Caco-2 (cell line): ENCODE measurements around the gene GPALPP1. TPM values are rescaled to one million over a fixed set of nuclear protein-coding genes. Genes with fewer than 3 reads are reported as not detected.

ENCODE experiments used
- BruUV-seq: library from RNA; stranded (reverse); fragments of 400-500 nt; replicated peaks from 2 replicates; lab custom pipeline; 2021; lab: Mats Ljungman, UMichigan
- CTCF ChIA-PET: fragments of 300-600 bp; sonication (Branson Sonifier 250); formaldehyde crosslinking; loops from one replicate; lab custom pipeline; 2022; ENCODE audit warnings: antibody characterized with exemption; lab: Charles Lee
- POLR2A ChIA-PET: fragments of 300-600 bp; sonication (Branson Sonifier 250); formaldehyde crosslinking; loops from one replicate; lab custom pipeline; 2022; ENCODE audit warnings: antibody characterized with exemption; lab: Charles Lee
- DNase-seq, 2 experiments: peaks; one replicate each; pipeline versions ENCODE4 v3.0.0 to v3.0.0-alpha.2; 2020 to 2022
- H3K27me3 ChIP-seq: replicated peaks from 2 replicates; pipeline ENCODE4 v1.6.0; 2011; ENCODE audit warnings: low read length; ENCODE audit not compliant: control insufficient read depth, insufficient read depth
- H3K36me3 ChIP-seq: 2 replicates; pipeline ENCODE4 v1.5.1; 2011; ENCODE audit warnings: low read length; ENCODE audit not compliant: control insufficient read depth, insufficient read depth
- H3K4me1 ChIP-seq: fragments of 250-450 bp; sonication (Bioruptor Pico); 2 replicates; pipeline ENCODE4 v1.5.1; 2020; ENCODE audit warnings: mild to moderate bottlenecking
- H3K4me3 ChIP-seq: 2 replicates; pipeline ENCODE4 v1.5.1; 2011; ENCODE audit warnings: low read depth, mild to moderate bottlenecking, control low read depth, low read length
- H3K9me3 ChIP-seq: fragments of 250-450 bp; sonication (Bioruptor Pico); 2 replicates; pipeline ENCODE4 v1.5.1; 2020; ENCODE audit warnings: mild to moderate bottlenecking, moderate library complexity
- H3K27ac Mint-ChIP-seq: one replicate; pipeline ENCODE4 v1.8.0; 2022; ENCODE audit warnings: mixed read lengths; ENCODE audit not compliant: unreplicated experiment
- H3K27me3 Mint-ChIP-seq: one replicate; pipeline ENCODE4 v1.8.0; 2022; ENCODE audit warnings: mixed read lengths; ENCODE audit not compliant: insufficient read depth, unreplicated experiment
- H3K36me3 Mint-ChIP-seq: one replicate; pipeline ENCODE4 v1.8.0; 2022; ENCODE audit warnings: mild to moderate bottlenecking, mixed read lengths; ENCODE audit not compliant: insufficient read depth, unreplicated experiment
- H3K4me1 Mint-ChIP-seq: one replicate; pipeline ENCODE4 v1.8.0; 2022; ENCODE audit warnings: low read depth, mixed read lengths; ENCODE audit not compliant: unreplicated experiment
- H3K4me3 Mint-ChIP-seq: one replicate; pipeline ENCODE4 v1.8.0; 2022; ENCODE audit warnings: mild to moderate bottlenecking, moderate library complexity, mixed read lengths; ENCODE audit not compliant: unreplicated experiment
- H3K9me3 Mint-ChIP-seq: one replicate; pipeline ENCODE4 v1.8.0; 2022; ENCODE audit warnings: mixed read lengths; ENCODE audit not compliant: unreplicated experiment
- CTCF ChIP-seq, 2 experiments: fragments of 200-600 bp in 1 of 2; IDR thresholded peaks; 1 replicate in 1 of 2; 2 replicates in 1 of 2; pipeline versions ENCODE4 v1.5.1 to v1.8.0; 2011 to 2022; ENCODE audit warnings: antibody characterized with exemption in 1 of 2, control low read depth in 1 of 2, inconsistent platforms in 1 of 2, low read depth in 1 of 2, low read length in 1 of 2, mild to moderate bottlenecking in 1 of 2, moderate library complexity in 1 of 2; ENCODE audit not compliant: insufficient read depth in 1 of 2, severe bottlenecking in 1 of 2, unreplicated experiment in 1 of 2
- intact Hi-C: fragments of 100-400 bp; cut with micrococcal nuclease; formaldehyde crosslinking; loops from one replicate; pipeline ENCODE4 v1.10.0; 2022; ENCODE audit not compliant: unreplicated experiment
- total RNA-seq: library from RNA; stranded (reverse); gene quantifications from 2 replicates; pipeline ENCODE4 v1.2.3, GENCODE V29; 2022

The GPALPP1 gene
- total RNA-seq, 1 experiment from 2014 or later, result 36.2 TPM

- ChIA-PET POLR2A (interaction anchor here (0.6 kb wide), 1 partner anchor 335 kb away, joined by 3 read pairs; no protein-coding TSS in a partner anchor), CTCF (interaction anchor here (0.6 to 1.5 kb wide), 2 partner anchors 54 to 490 kb away, joined by 3 to 6 read pairs; no protein-coding TSS in a partner anchor)
- Mint-ChIP-seq H3K4me1 (peaks cover 4% of the 10 kb centered on the region), H3K9me3 (no peaks in the 10 kb centered on the region), H3K27me3 (no peaks in the 10 kb centered on the region), H3K36me3 (peaks cover 24% of the 10 kb centered on the region), H3K27ac (no peak overlapping the region), H3K4me3 (no peak overlapping the region)
- H3K4me3 ChIP-seq, result no peak overlapping the region
- peak; percentile 36 to 58 for TF ChIP-seq CTCF (IDR thresholded peaks at IDR 0.05; ENCODE audit: insufficient read depth in 1 of 2, low read depth in 1 of 2, low read length in 1 of 2, severe bottlenecking in 1 of 2, unreplicated experiment in 1 of 2)
- H3K9me3 ChIP-seq, result no peaks in the 10 kb centered on the region
- BruUV-seq, result no TSS peak
- peak in 1 of 2 experiments; percentile 15 for DNase-seq
- intact Hi-C loops, result loop anchor here (1.0 to 10.0 kb wide), 4 partner anchors 16 to 398 kb away; partner anchors contain the start of genes GPALPP1, NUFIP1 and TSC22D1
- H3K36me3 ChIP-seq, result peaks cover 3% of the 10 kb centered on the region; the same call in 1 of the 2 replicates
- H3K4me1 ChIP-seq, result peaks cover 14% of the 10 kb centered on the region
- H3K27me3 ChIP-seq, result no peaks in the 10 kb centered on the region
These were observed 16.3 kb upstream of the GPALPP1 start for GRCh38 chr13:44972956-44973581.

GRCh38 chr13:44974056-44974793 lies 15.1 kb upstream of the GPALPP1 start:
- Mint-ChIP-seq H3K27me3 (no peaks in the 10 kb centered on the region), H3K27ac (no peak overlapping the region), H3K4me1 (no peaks in the 10 kb centered on the region), H3K36me3 (peaks cover 26% of the 10 kb centered on the region), H3K9me3 (no peaks in the 10 kb centered on the region), H3K4me3 (no peak overlapping the region)
- H3K9me3 ChIP-seq, result no peaks in the 10 kb centered on the region
- H3K4me3 ChIP-seq, result no peak overlapping the region
- intact Hi-C loops, result loop anchor here (10.0 kb wide), 2 partner anchors 159 to 399 kb away; partner anchors contain the start of gene TSC22D1
- no peak for TF ChIP-seq CTCF (IDR thresholded peaks at IDR 0.05; ENCODE audit: insufficient read depth in 1 of 2, low read depth in 1 of 2, low read length in 1 of 2, severe bottlenecking in 1 of 2, unreplicated experiment in 1 of 2)
- DNase-seq, result no peak
- no TSS peak for BruUV-seq
- H3K4me1 ChIP-seq, result peaks cover 14% of the 10 kb centered on the region
- ChIA-PET POLR2A (interaction anchor here (0.6 kb wide), 1 partner anchor 334 kb away, joined by 3 read pairs; no protein-coding TSS in a partner anchor), CTCF (interaction anchor here (1.5 kb wide), 1 partner anchor 56 kb away, joined by 3 read pairs; no protein-coding TSS in a partner anchor)
- peaks cover 3% of the 10 kb centered on the region; the same call in 1 of the 2 replicates for H3K36me3 ChIP-seq
- no peaks in the 10 kb centered on the region for H3K27me3 ChIP-seq

- Histone ChIP-seq H3K4me1 (peaks cover 14% of the 10 kb centered on the region), H3K36me3 (peaks cover 3% of the 10 kb centered on the region; the same call in 1 of the 2 replicates), H3K9me3 (no peaks in the 10 kb centered on the region), H3K4me3 (no peak overlapping the region), H3K27me3 (no peaks in the 10 kb centered on the region)
- H3K4me3 Mint-ChIP-seq, result no peak overlapping the region
- no peak overlapping the region for H3K27ac Mint-ChIP-seq
- POLR2A ChIA-PET, result no interaction called here
- DNase-seq, result no peak
- H3K27me3 Mint-ChIP-seq, result no peaks in the 10 kb centered on the region
- TF ChIP-seq CTCF (IDR thresholded peaks at IDR 0.05; ENCODE audit: insufficient read depth in 1 of 2, low read depth in 1 of 2, low read length in 1 of 2, severe bottlenecking in 1 of 2, unreplicated experiment in 1 of 2), result no peak
- H3K36me3 Mint-ChIP-seq, result peaks cover 25% of the 10 kb centered on the region
- no TSS peak for BruUV-seq
- CTCF ChIA-PET, result no interaction called here
- intact Hi-C loops, result loop anchor here (10.0 kb wide), 2 partner anchors 161 to 401 kb away; partner anchors contain the start of gene TSC22D1
- H3K4me1 Mint-ChIP-seq, result no peaks in the 10 kb centered on the region
- H3K9me3 Mint-ChIP-seq, result no peaks in the 10 kb centered on the region
These were observed 13.1 kb upstream of the GPALPP1 start for GRCh38 chr13:44976196-44976595.
